DOHH2 (cell line): ENCODE measurements around the gene ADAM30.

ENCODE experiments used
- CTCF ChIP-seq: fragments of 200-600 bp; sonication (generic); IDR thresholded peaks from one replicate; pipeline ENCODE4 v1.5.1; 2014; ENCODE audit warnings: antibody characterized with exemption, mild to moderate bottlenecking, low read depth, low read length; ENCODE audit not compliant: poor library complexity, severe bottlenecking
- EZH2phosphoT487 ChIP-seq: fragments of 200-600 bp; sonication (generic); IDR thresholded peaks from 2 replicates; pipeline ENCODE4 v1.6.1; 2017; ENCODE audit warnings: borderline replicate concordance, mild to moderate bottlenecking, antibody characterized with exemption, low read length, moderate library complexity, mixed read lengths

- no peak for TF ChIP-seq CTCF
- TF ChIP-seq EZH2phosphoT487, result no peak
Observed at GRCh38 chr1:119912963-119913362, 16.6 kb upstream of the ADAM30 start.
